ENCODE results near the gene NFX1. TPM values are rescaled to one million over a fixed set of nuclear protein-coding genes. Genes with fewer than 3 reads are reported as not detected.

Gene NFX1
- polyA plus RNA-seq, 1 donor (not counting 4 experiments of a cell fraction or from before 2014, with no cell fraction given): 28.1 TPM

GRCh38 chr9:33249983-33250382 lies 40.3 kb upstream of the NFX1 start:
- no peak for TF ChIP-seq CTCF (optimal IDR thresholded peaks at IDR 0.05 in 1 of 3, IDR thresholded peaks at IDR 0.05 in 1 of 3, conservative IDR thresholded peaks at IDR 0.05 in 1 of 3; ENCODE audit: extremely low read depth in 1 of 3, insufficient read depth in 2 of 3, low read length in 3 of 3)
- TF ChIP-seq EZH2 (IDR thresholded peaks at IDR 0.05; ENCODE audit: low read length): no peak
- Histone ChIP-seq H3K36me3 (ENCODE audit: control insufficient read depth in 2 of 2, extremely low read depth in 1 of 2, insufficient read depth in 2 of 2, low read length in 2 of 2) (peaks cover 14 to 20% of the 10 kb centered on the region in 2 experiments), H4K20me1 (ENCODE audit: control insufficient read depth, extremely low read depth, insufficient read depth, low read length) (no peaks in the 10 kb centered on the region), H3K27ac (ENCODE audit: control insufficient read depth, insufficient read depth, low read length) (peak overlapping the region; percentile 38), H2AFZ (ENCODE audit: control insufficient read depth, low read length) (no peak overlapping the region), H3K4me1 (ENCODE audit: control insufficient read depth, extremely low read depth, insufficient read depth, low read length) (peaks cover 9% of the 10 kb centered on the region), H3K9me3 (ENCODE audit: control insufficient read depth, low read depth, low read length) (no peaks in the 10 kb centered on the region), H3K9me1 (ENCODE audit: control insufficient read depth, extremely low read depth, insufficient read depth, low read length) (no peaks in the 10 kb centered on the region), H3K27me3 (ENCODE audit: control insufficient read depth, extremely low read depth, insufficient read depth, low read length) (no peaks in the 10 kb centered on the region), H3K79me2 (ENCODE audit: control insufficient read depth, insufficient read depth, low read length) (no peaks in the 10 kb centered on the region), H3K9ac (ENCODE audit: control insufficient read depth, extremely low read depth, insufficient read depth, low read length) (no peak overlapping the region), H3K4me2 (ENCODE audit: control insufficient read depth, extremely low read depth, insufficient read depth, low read depth, low read length) (no peak overlapping the region), H3K4me3 (ENCODE audit: control insufficient read depth in 2 of 3, extremely low read depth in 1 of 3, insufficient read depth in 2 of 3, low read depth in 1 of 3, low read length in 3 of 3) (no peak overlapping the region)
- DNase-seq (ENCODE audit: low read depth, low spot score) (no peak), FAIRE-seq (peak; percentile 32)
- dilution Hi-C loops (cut with MboI; ENCODE audit: extremely low pct_ligation_motif_present, low sequenced_read_pairs): no loop called here

- Histone ChIP-seq H4K20me1 (ENCODE audit: control insufficient read depth, extremely low read depth, insufficient read depth, low read length) (no peaks in the 10 kb centered on the region), H3K27me3 (ENCODE audit: control insufficient read depth, extremely low read depth, insufficient read depth, low read length) (no peaks in the 10 kb centered on the region), H3K4me3 (ENCODE audit: control insufficient read depth in 2 of 3, extremely low read depth in 1 of 3, insufficient read depth in 2 of 3, low read depth in 1 of 3, low read length in 3 of 3) (no peak overlapping the region), H3K4me1 (ENCODE audit: control insufficient read depth, extremely low read depth, insufficient read depth, low read length) (peaks cover 12% of the 10 kb centered on the region), H3K27ac (ENCODE audit: control insufficient read depth, insufficient read depth, low read length) (peak overlapping the region; percentile 38), H3K9me3 (ENCODE audit: control insufficient read depth, low read depth, low read length) (no peaks in the 10 kb centered on the region), H2AFZ (ENCODE audit: control insufficient read depth, low read length) (no peak overlapping the region), H3K9me1 (ENCODE audit: control insufficient read depth, extremely low read depth, insufficient read depth, low read length) (no peaks in the 10 kb centered on the region), H3K9ac (ENCODE audit: control insufficient read depth, extremely low read depth, insufficient read depth, low read length) (no peak overlapping the region), H3K79me2 (ENCODE audit: control insufficient read depth, insufficient read depth, low read length) (no peaks in the 10 kb centered on the region), H3K4me2 (ENCODE audit: control insufficient read depth, extremely low read depth, insufficient read depth, low read depth, low read length) (no peak overlapping the region), H3K36me3 (ENCODE audit: control insufficient read depth in 2 of 2, extremely low read depth in 1 of 2, insufficient read depth in 2 of 2, low read length in 2 of 2) (peaks cover 18 to 26% of the 10 kb centered on the region in 2 experiments)
- dilution Hi-C loops (cut with MboI; ENCODE audit: extremely low pct_ligation_motif_present, low sequenced_read_pairs): no loop called here
- DNase-seq (ENCODE audit: low read depth, low spot score): no peak
- FAIRE-seq: peak; percentile 68
- TF ChIP-seq EZH2 (IDR thresholded peaks at IDR 0.05; ENCODE audit: low read length) (no peak), CTCF (optimal IDR thresholded peaks at IDR 0.05 in 1 of 3, IDR thresholded peaks at IDR 0.05 in 1 of 3, conservative IDR thresholded peaks at IDR 0.05 in 1 of 3; ENCODE audit: extremely low read depth in 1 of 3, insufficient read depth in 2 of 3, low read length in 3 of 3) (no peak)
Observed at GRCh38 chr9:33250458-33250995, 39.8 kb upstream of the NFX1 start.

Data from keratinocyte (primary cell).